ENCODE data around the gene GRIPAP1.

GRIPAP1 gene

GRCh38 chrX:49002091-49002935 lies at the start of gene GRIPAP1:
Gene GRIPAP1 (minus strand): TSS chrX:49002264. CDS start chrX:49002229, 35 bp downstream.
- FAIRE-seq, result peak; percentile 99

GRCh38 chrX:49043987-49044281 lies 41.9 kb upstream of the GRIPAP1 start:
- FAIRE-seq, result no peak

GRCh38 chrX:49043220-49043986 lies 41.3 kb upstream of the GRIPAP1 start, which contains the start of gene TFE3:
Gene TFE3 (minus strand): TSS chrX:49043357. CDS start chrX:49043226, 131 bp downstream.
- peak; percentile 93 for FAIRE-seq

- FAIRE-seq, result no peak
These were observed 40.6 kb upstream of the GRIPAP1 start for GRCh38 chrX:49042581-49043219.

GRCh38 chrX:49041744-49042580 lies 39.9 kb upstream of the GRIPAP1 start:
- FAIRE-seq, result no peak

DNA sequence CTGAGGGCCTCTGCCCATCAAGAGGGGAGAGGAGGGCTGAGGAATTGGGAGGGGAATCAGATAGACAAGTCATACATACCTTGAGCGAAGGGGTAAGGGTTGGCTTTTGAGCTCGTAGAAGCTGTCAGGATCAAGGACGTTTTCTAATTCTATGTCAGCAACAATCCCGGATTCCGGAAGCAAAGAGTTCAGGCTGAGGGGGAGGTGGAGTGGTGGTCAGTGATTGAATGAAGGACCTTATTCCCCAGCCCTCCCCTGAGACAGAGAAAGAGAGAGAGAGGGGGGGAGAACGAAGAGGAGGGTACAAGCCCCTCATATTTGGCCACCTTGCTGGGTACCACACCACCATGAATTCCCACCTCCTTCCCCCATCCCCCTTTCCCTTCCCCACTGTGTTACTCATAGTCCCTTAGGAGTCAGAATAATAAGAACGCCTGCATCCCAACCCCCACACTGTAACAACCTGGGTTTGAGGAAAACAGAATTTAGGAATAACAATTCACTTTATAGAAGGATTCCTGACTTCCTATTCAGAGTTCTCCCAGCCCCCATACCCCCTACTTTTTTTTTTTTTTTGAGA lies 38.4 kb upstream of the GRIPAP1 start:
- no peak for FAIRE-seq

DNA sequence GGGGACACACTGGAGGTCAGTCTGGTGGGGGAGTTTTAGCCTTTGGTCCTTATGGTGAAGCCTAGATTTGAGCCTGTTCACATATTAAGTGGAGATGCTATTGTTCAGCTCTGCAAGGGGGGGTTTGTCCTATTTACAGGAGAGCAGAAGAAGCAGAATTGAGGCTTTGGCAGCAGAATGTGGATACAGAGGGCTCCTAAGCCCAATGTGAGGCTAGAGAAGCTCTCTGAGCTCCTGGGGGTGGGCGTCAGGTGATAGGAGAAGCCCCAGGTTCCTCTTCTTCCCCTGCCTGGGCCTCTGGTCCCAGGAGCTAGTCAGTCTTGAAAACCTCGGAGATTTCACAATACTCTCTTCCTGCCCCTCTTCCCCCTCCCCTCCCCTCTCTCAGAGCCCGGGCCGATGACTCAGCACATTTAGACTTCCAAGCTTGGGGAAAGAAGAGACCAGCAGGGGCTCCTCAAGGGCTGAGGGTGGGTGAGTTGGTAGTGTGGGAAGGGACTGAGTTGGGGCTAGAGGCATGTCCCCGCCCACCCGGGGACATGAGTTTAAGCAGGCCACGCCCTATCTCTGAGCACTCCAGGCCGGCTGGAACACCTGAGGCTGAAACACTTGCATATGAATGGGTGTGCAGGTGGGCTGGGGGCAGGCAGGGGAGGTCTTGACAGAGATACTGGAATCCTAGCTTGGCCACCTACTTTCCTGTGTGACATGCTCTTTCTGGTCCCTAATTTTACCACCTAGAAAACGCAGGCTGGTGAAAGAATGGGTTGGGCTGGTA lies 37.7 kb upstream of the GRIPAP1 start:
- FAIRE-seq, result peak; percentile 47

DNA sequence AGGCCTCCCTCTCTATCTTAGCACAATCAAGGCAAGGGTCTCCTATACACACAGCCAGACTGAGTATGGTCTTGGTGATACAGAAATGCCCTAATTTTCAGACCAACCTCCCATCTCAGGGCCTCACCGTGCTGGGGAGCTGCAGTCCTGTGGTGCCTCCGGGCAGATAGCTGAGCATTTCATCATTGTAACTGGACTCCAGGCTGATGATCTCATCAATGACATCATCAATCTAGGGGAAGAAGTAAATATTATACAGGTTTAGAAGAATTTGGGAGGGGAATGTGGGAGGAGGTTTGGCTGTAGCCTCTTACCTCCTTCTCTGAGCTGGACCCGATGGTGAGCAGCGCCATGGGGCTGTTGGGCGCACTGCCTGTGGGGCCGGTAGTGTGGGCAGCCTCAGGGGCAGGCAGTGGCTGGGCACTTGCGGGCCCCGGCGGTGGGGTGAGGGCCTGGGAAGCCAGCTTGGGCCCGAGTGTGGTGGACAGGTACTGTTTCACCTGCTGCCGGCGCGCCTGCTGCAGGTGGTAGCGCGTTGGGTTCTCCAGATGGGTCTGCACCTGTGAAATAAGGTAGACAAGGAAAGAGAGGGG lies 35.9 kb upstream of the GRIPAP1 start:
- no peak for FAIRE-seq

- no peak for FAIRE-seq
These were observed 28.2 kb upstream of the GRIPAP1 start for GRCh38 chrX:49030283-49030682.

- no peak for FAIRE-seq
These were observed 27.8 kb upstream of the GRIPAP1 start for GRCh38 chrX:49029876-49030275.

DNA sequence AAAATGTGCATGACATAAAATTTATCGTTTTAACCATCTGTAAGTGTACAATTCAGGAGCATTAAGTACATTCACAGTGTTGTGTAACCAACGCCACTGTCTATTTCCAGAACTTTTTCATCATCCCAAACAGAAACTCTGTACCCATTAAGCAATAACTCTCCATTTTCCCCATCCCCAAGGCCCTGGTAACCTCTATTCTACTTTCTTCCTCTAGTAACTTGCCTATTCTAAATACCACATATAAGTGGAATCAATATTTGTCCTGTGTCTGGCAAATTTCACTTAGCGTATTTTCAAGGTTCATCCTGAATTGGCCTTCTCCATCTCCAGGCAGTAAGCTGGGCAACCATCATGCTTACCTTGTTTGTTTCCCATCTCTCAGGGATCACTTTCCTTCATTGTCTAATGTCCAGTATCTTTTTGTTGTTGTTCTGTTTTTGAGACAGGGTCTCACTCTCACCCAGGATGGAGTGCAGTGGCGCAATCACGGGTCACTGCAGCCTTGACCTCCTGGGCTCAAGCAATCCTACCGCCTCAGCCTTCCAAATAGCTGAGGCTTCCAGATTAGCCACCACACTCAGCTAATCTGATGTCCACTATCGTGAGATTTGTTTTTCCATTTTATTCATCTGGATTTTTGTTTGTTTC lies 17.7 kb upstream of the GRIPAP1 start:
- FAIRE-seq, result no peak

GRCh38 chrX:49019050-49019449 lies 17.0 kb upstream of the GRIPAP1 start:
- no peak for FAIRE-seq

DNA sequence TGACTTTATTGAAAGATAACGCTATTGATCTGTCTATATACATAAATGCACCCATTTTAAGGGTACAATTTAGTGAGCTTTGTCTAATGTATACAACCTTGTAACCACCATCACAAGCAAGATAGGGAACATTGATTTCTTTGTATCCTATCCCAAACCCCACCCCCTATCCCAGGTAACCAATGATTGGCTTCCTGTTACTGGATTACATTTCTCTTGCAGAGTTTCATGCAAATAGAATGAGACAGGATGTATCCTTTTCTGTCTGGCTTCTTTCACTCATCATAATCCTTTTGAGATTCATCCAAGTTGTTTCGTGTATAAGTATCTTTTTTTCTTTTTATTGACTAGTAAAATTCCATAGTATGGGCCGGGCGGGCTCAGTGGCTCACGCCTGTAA lies 1.6 kb upstream of the GRIPAP1 start:
- FAIRE-seq, result no peak

DNA sequence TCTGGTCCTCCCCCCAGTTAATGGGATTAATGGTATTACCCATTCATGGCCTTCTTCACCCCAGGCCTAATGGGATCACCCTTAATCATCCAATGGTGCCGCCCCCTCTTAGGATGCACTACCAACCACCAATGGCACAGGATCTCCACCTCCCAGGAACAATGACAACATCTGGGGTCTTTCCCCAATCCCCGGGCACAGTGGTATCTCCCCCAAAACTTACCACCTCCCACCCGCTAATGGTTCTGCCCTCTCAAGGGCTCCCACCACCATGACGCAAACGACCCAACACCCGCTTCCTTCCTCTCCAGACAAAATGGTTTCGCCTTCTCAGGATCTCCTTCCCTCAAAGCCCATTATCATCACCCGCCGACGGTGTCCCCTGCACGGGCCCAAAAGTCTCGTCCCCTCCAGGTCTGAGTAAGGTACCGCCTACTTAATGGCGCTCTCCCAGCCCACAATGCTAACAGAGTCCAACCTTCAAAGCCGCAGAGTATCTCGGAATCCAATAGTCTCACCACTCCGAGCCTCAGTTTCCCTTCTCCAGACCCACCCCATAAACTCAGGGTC lies 458 bp downstream of the GRIPAP1 start:
- no peak for FAIRE-seq

DNA sequence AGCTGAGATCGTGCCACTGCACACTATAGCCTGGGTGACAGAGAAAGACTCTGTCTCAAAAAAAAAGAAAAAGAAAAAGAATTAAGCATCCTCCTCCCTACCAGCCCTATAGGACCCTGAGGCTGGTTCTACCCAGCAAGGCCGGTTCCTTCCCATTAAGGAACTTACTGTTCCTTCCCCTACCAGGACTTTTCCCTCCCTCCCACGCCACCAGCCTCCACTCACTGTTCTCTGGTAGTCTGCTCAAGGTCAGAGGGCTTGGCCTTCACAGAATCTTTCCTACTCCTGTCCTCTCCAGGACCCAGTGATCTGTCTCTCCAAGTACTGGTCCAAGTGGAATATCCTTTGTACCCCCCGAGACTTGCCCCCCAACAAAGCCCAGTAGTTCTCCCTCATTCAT lies 1.4 kb downstream of the GRIPAP1 start:
- FAIRE-seq, result no peak

- FAIRE-seq, result no peak
These were observed 3.0 kb downstream of the GRIPAP1 start for GRCh38 chrX:48999030-48999429.

GRCh38 chrX:48998391-48998790 lies 3.7 kb downstream of the GRIPAP1 start:
- FAIRE-seq, result no peak

- no peak for FAIRE-seq
These were observed 4.2 kb downstream of the GRIPAP1 start for GRCh38 chrX:48997865-48998264.

DNA sequence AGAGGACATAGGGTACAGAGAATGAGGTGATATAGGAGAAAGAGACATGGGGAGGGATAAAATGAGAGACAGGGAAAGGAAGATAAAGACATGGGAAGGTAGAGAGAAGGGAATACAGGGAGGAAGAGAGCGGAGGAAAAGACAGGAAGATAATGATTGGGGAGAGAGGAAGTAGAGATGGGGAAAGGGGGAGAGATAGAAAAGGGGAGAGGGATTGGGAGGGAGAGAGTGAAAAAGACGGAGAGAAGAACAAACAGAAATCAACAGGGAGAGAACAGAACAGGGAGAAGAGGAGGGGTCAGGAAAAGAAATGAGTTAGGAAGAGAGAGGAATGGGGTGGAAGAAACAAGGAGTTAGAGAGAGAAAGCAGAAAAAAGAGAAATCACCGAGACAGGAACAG lies 4.6 kb downstream of the GRIPAP1 start:
- no peak for FAIRE-seq

DNA sequence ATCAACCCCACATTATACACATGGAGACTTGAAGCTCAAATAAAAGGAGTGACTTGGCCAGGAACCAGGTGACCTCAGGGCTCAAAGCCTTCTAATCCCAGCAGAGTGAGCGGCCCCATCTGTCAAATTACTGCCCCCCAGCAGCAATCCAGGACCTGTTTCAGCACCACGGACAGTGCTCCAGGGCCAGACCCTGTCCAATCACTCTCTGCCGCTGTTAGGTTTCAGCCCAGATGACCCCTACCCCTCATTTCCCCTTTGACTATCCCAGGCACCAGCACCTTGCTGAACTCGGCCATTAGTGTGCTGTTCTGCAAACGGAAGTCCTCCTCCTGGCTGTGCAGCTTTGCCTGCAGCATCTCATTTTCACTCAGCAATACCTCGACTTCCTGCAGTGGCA lies 5.1 kb downstream of the GRIPAP1 start:
- FAIRE-seq, result no peak

Measured in islet of Langerhans (tissue), 1 donor.